Measurements from ENCODE around the gene SLC45A2.

SLC45A2 gene

GRCh38 chr5:33905381-33905780, 79.1 kb downstream of the SLC45A2 start:
- DNase-seq, result no peak

GRCh38 chr5:33903118-33903517, 81.4 kb downstream of the SLC45A2 start:
- no peak for DNase-seq

- DNase-seq, result no peak
Measured at GRCh38 chr5:33901156-33901555, 83.3 kb downstream of the SLC45A2 start.

Data from stimulated activated CD4-positive, alpha-beta T cell treated with anti-CD3 and anti-CD28 coated beads, Interleukin-4, amount 100 ng/mL, for 1 hour (primary cell).